Psoas muscle (tissue), 8 donors: ENCODE measurements around the gene KATNB1. TPM values are rescaled to one million over a fixed set of nuclear protein-coding genes. Genes with fewer than 3 reads are reported as not detected.
"Not testable (repeated sequence)": the region's sequence is repeated elsewhere in the genome, so short reads cannot be mapped to it uniquely, and the experiment has no call there.

ENCODE experiments used
- ATAC-seq, 4 donors: fragments of 200-7000 bp; cut with Tn5 transposase; one replicate each; pipeline ENCODE4 v1.9.1; 2020; ENCODE audit warnings: moderate library complexity in 3 of 4, mild to moderate bottlenecking in 2 of 4
- DNase-seq, 2 donors: peaks; one replicate each; pipeline ENCODE4 v3.0.0-alpha.2; 2020
- H3K27ac ChIP-seq: fragments of 200-600 bp; one replicate; pipeline ENCODE4 v1.8.0; 2022
- H3K27me3 ChIP-seq, 3 donors: fragments of 200-600 bp in 1 of 3; one replicate each; pipeline versions ENCODE4 v1.6.1 to v1.8.0; 2013 to 2022; ENCODE audit warnings: low read length in 2 of 3, mild to moderate bottlenecking in 2 of 3, moderate library complexity in 1 of 3; ENCODE audit not compliant: insufficient read depth in 3 of 3
- H3K36me3 ChIP-seq, 2 donors: fragments of 200-600 bp in 1 of 2; one replicate each; pipeline versions ENCODE4 v1.6.1 to v1.8.0; 2013 to 2022; ENCODE audit warnings: low read depth in 1 of 2, mild to moderate bottlenecking in 1 of 2, moderate library complexity in 1 of 2; ENCODE audit not compliant: insufficient read depth in 1 of 2
- H3K4me1 ChIP-seq: fragments of 200-600 bp; one replicate; pipeline ENCODE4 v1.8.0; 2022
- H3K4me3 ChIP-seq: fragments of 200-600 bp; one replicate; pipeline ENCODE4 v1.8.0; 2022; ENCODE audit warnings: mild to moderate bottlenecking
- H3K9me3 ChIP-seq: fragments of 200-600 bp; one replicate; pipeline ENCODE4 v1.8.0; 2022
- WGBS, 3 donors: extraction: QIAGEN DNeasy Blood & Tissue Kit; methylation state at CpG; one replicate each; pipeline versions ENCODE4 v1.1.6 to v1.1.7; 2013; 5-methylcytosine and 5-hydroxymethylcytosine counted together
- intact Hi-C, 2 donors: fragments of 100-400 bp; cut with DNase I; formaldehyde crosslinking; loops; one replicate each; pipeline versions ENCODE4 v1.11.0 to v1.14.2; 2022
- polyA plus RNA-seq, 3 donors: library from polyadenylated mRNA; stranded (reverse); fragments of 200-250 nt; gene quantifications; one replicate each; pipeline ENCODE4 v1.2.3, GENCODE V29; 2013
- total RNA-seq, 4 donors: library from RNA; stranded (reverse); fragmentation: NEBNext Ultra II Directional in 2 of 4; extraction: Animal tissue kit (Norgen Biotek cat#: 25700) in 2 of 4; gene quantifications; one replicate each; pipeline versions ENCODE4 v1.2.1 to v1.2.4, GENCODE V29; 2021 to 2023
- TF ChIP-seq, protein P1 (sequence below): fragments of 200-600 bp; IDR thresholded peaks from one replicate; pipeline ENCODE4 v1.8.0; 2022; ENCODE audit warnings: antibody characterized with exemption
- donor health status: healthy with polysubstance abuse.
- donor health status: DM: no; HTN: no; CAD: no; lungs with moderate emphysema.
- donor health status: Bipolar disorder and iron deficiency.
- donor health status: healthy.
- donor health status: DM: yes; HTN: yes; CAD: no.
- donor health status: DM: no; HTN: no; CAD: no.
- donor health status: DM: no; HTN: no; CAD: no.
- donor health status: DM: yes; HTN: yes; CAD: no.

The KATNB1 gene
- total and polyA plus RNA-seq, 7 donors, result 6.3 to 15.6 (median 9.2) TPM

- ATAC-seq, result no peak
- intact Hi-C loops, result no loop called here
- Histone ChIP-seq H3K9me3 (no peaks in the 10 kb centered on the region), H3K4me1 (no peaks in the 10 kb centered on the region), H3K4me3 (no peak overlapping the region), H3K36me3 (no peaks in the 10 kb centered on the region), H3K27ac (no peak overlapping the region), H3K27me3 (no peaks in the 10 kb centered on the region)
- WGBS, 3 donors, result 30 to 96% (median 91%) methylated on average over 1 of the region's 1 CpG
- no peak for DNase-seq
- TF ChIP-seq, protein P1, sequence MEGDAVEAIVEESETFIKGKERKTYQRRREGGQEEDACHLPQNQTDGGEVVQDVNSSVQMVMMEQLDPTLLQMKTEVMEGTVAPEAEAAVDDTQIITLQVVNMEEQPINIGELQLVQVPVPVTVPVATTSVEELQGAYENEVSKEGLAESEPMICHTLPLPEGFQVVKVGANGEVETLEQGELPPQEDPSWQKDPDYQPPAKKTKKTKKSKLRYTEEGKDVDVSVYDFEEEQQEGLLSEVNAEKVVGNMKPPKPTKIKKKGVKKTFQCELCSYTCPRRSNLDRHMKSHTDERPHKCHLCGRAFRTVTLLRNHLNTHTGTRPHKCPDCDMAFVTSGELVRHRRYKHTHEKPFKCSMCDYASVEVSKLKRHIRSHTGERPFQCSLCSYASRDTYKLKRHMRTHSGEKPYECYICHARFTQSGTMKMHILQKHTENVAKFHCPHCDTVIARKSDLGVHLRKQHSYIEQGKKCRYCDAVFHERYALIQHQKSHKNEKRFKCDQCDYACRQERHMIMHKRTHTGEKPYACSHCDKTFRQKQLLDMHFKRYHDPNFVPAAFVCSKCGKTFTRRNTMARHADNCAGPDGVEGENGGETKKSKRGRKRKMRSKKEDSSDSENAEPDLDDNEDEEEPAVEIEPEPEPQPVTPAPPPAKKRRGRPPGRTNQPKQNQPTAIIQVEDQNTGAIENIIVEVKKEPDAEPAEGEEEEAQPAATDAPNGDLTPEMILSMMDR, result no peak
Measured at GRCh38 chr16:57781349-57781740, 45.8 kb downstream of the KATNB1 start.

DNA sequence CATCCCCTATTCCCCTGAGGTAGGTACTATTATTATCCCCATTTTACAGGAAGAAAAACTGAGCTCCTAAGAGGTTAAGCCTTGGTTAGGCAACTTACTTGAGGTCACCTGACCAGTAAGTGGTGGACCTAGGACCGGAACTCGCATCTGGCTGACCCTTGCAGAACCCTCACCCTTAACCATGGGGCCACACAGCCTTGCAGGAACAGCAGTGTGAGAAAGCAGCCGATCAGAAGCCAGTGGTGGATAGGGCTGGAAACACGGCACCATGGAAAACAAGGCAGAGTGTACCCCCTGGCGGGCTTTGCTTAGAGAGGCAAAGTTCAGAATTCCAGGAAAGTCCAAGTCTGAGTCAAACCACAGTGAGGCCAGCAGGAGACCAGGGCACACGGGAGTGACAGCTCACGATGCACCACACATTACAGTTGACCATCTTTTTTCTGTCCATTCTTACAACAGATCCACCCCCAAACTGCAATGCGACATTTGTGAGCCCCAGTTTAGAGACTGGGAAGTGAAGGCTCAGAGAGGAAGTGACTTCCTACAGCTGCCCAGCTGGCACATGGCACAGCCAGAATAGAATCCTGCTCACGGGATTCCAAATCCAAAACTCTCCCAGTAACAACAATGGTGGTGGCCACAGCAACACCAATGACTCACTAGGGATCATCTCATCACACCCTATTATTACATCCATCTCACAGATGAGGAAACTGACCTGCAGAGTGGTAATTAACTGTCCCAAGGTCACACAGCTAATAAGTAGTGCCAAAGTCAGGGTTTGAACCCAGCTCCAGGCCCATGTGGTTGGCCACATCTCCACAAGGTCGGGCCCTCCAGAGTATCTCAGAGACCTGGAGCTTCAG lies 46.4 kb downstream of the KATNB1 start:
- H3K4me1 ChIP-seq, result peaks cover 6% of the 10 kb centered on the region
- H3K27me3 ChIP-seq, result no peaks in the 10 kb centered on the region
- H3K9me3 ChIP-seq, result no peaks in the 10 kb centered on the region
- no peak overlapping the region for H3K4me3 ChIP-seq
- intact Hi-C loops, result no loop called here
- TF ChIP-seq, protein P1, result no peak
- DNase-seq (peak in 1 of 2 donors; percentile 8), ATAC-seq (no peak)
- H3K36me3 ChIP-seq, result no peaks in the 10 kb centered on the region
- WGBS, 3 donors, result 84 to 90% (median 85%) methylated on average over 10 of the region's 10 CpGs
- H3K27ac ChIP-seq, result no peak overlapping the region

- H3K36me3 ChIP-seq, H3K9me3 ChIP-seq, H3K27me3 ChIP-seq, H3K4me3 ChIP-seq, DNase-seq, intact Hi-C loops, H3K27ac ChIP-seq, H3K4me1 ChIP-seq, ATAC-seq: not testable (repeated sequence)
- WGBS, 3 donors, result 92 to 95% (median 94%) methylated on average over 11 of the region's 11 CpGs
Measured at GRCh38 chr16:57782607-57783055, 47.1 kb downstream of the KATNB1 start.

- intact Hi-C loops, result no loop called here
Measured at GRCh38 chr16:57783116-57783515, 47.5 kb downstream of the KATNB1 start.

DNA sequence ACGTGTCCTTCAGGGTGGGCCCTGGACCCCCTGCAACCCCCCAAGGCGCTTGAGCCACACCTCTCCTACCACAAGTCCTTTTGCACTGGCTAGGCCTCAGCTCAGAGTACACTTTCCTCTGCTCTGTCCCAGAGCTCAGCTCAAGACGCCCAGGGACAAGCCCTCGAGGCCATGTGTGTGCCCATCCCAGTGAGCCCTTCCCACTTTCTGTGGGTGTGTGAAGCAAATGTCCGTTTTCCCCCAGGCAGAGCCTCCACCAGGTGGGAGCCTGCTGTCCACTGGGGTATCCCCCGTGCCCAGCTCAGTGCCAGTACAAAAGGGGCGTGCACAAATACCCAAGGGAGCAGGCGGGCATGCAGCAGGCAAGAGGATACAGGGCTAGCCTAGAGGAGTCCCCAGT lies 48.3 kb downstream of the KATNB1 start:
- no peaks in the 10 kb centered on the region for H3K36me3 ChIP-seq
- H3K27ac ChIP-seq, result no peak overlapping the region
- H3K9me3 ChIP-seq, result no peaks in the 10 kb centered on the region
- ATAC-seq (no peak), DNase-seq (peak in 1 of 2 donors; percentile 5)
- TF ChIP-seq, protein P1, result no peak
- no peaks in the 10 kb centered on the region for H3K27me3 ChIP-seq
- WGBS, 3 donors, result 83 to 94% (median 92%) methylated on average over 8 of the region's 8 CpGs
- peaks cover 6% of the 10 kb centered on the region for H3K4me1 ChIP-seq
- intact Hi-C loops, result no loop called here
- H3K4me3 ChIP-seq, result no peak overlapping the region

More at GRCh38 chr16:57783116-57783515, 47.5 kb downstream of the KATNB1 start:
- no peaks in the 10 kb centered on the region for H3K36me3 ChIP-seq
- TF ChIP-seq, protein P1, result no peak
- no peak for ATAC-seq
- DNase-seq, result no peak
- H3K4me3 ChIP-seq, result no peak overlapping the region
- 91 to 96% (median 91%) methylated on average over 4 of the region's 4 CpGs for WGBS, 3 donors
- H3K27me3 ChIP-seq, result no peaks in the 10 kb centered on the region
- peaks cover 6% of the 10 kb centered on the region for H3K4me1 ChIP-seq
- H3K27ac ChIP-seq, result no peak overlapping the region
- H3K9me3 ChIP-seq, result no peaks in the 10 kb centered on the region
